ENCODE measurements around the gene URI1. TPM values are rescaled to one million over a fixed set of nuclear protein-coding genes. Genes with fewer than 3 reads are reported as not detected.

Gene URI1
- total RNA-seq, 4 donors from 2014 or later, result 19.3 to 68.3 (median 43.6) TPM

GRCh38 chr19:30063650-30064347 is 121.8 kb downstream of the URI1 start:
- H3K36me3 ChIP-seq, result no peaks in the 10 kb centered on the region
- H3K4me1 ChIP-seq, result no peaks in the 10 kb centered on the region
- H3K9me3 ChIP-seq, result no peaks in the 10 kb centered on the region
- peaks cover 0 to 31% (median 0%) of the 10 kb centered on the region in 4 donors for H3K27me3 ChIP-seq
- H3K4me3 ChIP-seq, result no peak overlapping the region
- TF ChIP-seq POLR2A (IDR thresholded peaks at IDR 0.05), result no peak
- TF ChIP-seq, protein P1, sequence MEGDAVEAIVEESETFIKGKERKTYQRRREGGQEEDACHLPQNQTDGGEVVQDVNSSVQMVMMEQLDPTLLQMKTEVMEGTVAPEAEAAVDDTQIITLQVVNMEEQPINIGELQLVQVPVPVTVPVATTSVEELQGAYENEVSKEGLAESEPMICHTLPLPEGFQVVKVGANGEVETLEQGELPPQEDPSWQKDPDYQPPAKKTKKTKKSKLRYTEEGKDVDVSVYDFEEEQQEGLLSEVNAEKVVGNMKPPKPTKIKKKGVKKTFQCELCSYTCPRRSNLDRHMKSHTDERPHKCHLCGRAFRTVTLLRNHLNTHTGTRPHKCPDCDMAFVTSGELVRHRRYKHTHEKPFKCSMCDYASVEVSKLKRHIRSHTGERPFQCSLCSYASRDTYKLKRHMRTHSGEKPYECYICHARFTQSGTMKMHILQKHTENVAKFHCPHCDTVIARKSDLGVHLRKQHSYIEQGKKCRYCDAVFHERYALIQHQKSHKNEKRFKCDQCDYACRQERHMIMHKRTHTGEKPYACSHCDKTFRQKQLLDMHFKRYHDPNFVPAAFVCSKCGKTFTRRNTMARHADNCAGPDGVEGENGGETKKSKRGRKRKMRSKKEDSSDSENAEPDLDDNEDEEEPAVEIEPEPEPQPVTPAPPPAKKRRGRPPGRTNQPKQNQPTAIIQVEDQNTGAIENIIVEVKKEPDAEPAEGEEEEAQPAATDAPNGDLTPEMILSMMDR (IDR thresholded peaks at IDR 0.05), result no peak
- no peak overlapping the region for H3K27ac ChIP-seq
- intact Hi-C loops (cut with DNase I), result no loop called here
- 60% methylated on average over 1 of the region's 13 CpGs; no CpG with 5 or more reads in 1 of the 2 donors for WGBS, 2 donors
- DNase-seq, result no peak

- Histone ChIP-seq H3K27me3 (peaks cover 0 to 31% (median 0%) of the 10 kb centered on the region in 4 donors), H3K36me3 (no peaks in the 10 kb centered on the region), H3K4me3 (no peak overlapping the region), H3K9me3 (no peaks in the 10 kb centered on the region), H3K27ac (no peak overlapping the region), H3K4me1 (no peaks in the 10 kb centered on the region)
- TF ChIP-seq, protein P1 (IDR thresholded peaks at IDR 0.05), result no peak
- no peak for TF ChIP-seq POLR2A (IDR thresholded peaks at IDR 0.05)
- intact Hi-C loops (cut with DNase I), result no loop called here
- WGBS, 2 donors, result 61 to 67% methylated on average over 6 to 10 of the region's 19 CpGs
- DNase-seq, result no peak
These were observed 122.3 kb downstream of the URI1 start for GRCh38 chr19:30064348-30064699.

DNA sequence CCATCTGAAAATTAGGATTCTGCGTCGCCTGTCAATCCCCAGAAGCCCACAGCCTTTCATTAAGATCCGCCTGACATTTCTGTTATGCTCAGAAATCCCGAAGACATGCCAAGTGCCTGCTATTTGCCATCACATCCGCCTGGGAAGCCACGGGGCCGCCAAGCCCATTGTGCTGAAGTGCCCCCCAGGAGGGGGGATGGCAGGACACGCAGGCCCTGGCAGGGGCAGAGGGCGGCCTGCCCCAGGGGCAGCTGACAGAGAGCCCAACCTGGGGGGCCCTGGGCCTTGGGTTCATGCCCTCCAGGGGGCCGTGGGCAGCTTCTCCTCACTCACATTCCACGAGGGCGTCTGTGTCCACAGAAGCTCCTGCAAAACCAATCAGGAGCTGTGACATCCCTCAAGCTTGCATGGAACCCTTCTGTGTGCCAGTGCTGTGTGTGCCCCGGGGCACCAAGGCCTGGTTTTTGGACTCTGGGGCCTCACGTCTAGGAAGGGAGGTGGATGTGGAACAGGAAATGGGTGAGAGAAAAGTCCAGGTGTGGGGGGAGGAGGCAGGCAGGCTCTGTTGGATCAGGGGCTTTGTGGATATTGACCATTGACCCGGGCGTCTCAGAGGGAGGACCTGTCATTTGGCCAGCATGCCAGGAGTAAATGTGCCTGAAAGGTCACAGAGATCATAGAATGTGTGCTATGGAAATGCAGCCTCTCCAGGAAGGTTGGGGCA is 122.9 kb downstream of the URI1 start:
- Histone ChIP-seq H3K36me3 (no peaks in the 10 kb centered on the region), H3K4me1 (no peaks in the 10 kb centered on the region), H3K27me3 (peaks cover 0 to 31% (median 0%) of the 10 kb centered on the region in 4 donors), H3K9me3 (no peaks in the 10 kb centered on the region), H3K4me3 (no peak overlapping the region), H3K27ac (no peak overlapping the region)
- TF ChIP-seq, protein P1 (IDR thresholded peaks at IDR 0.05), result no peak
- TF ChIP-seq POLR2A (IDR thresholded peaks at IDR 0.05), result no peak
- no peak for DNase-seq
- WGBS, 2 donors, result 60 to 67% methylated on average over 3 to 9 of the region's 16 CpGs
- intact Hi-C loops (cut with DNase I), result no loop called here

DNA sequence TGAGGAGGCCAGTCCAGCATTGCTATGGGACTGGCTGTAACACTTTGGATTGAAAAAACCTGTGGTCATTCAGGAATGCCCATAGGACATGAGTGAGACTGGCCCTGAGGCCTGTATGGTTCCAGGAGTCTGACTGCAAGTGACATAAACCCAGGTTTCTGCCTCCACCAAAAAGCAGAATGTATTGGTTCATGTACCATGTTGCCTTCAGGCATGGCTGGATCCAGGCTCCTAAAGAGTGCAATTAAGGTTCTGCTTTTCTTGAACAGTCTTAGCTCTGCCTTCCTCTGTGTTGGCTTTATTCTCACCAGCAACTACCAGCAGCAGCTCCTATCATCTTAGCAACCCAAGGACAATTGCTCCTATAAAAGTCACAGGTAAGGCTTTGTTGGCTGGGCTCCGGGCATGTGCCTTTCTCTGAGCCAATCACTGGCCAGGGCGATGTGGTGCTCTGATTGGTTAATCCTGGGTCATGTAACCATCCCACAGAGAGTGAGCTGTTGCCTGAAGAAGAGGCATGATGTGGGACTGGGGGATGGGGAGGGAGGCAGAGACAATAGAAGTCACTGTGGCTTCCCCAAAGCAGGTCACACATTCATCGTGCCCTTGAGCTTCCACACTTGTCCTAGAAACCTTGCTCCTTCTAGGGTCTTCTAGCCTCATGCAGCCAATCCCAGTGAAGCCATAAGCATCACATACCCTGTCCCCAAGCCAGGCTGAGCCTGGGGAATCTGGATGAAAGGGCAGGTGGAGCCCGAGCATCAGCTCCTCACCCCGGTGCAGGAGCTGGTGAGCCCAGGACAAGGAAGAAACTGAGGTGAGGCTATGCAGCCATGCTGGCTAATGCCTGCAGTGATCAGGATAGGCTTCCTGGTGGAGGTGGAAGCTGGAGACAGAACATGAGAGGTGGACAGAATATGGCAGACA is 123.9 kb downstream of the URI1 start:
- intact Hi-C loops (cut with DNase I), result no loop called here
- Histone ChIP-seq H3K9me3 (no peaks in the 10 kb centered on the region), H3K27me3 (peaks cover 0 to 30% (median 0%) of the 10 kb centered on the region in 4 donors), H3K4me3 (no peak overlapping the region), H3K36me3 (no peaks in the 10 kb centered on the region), H3K27ac (no peak overlapping the region), H3K4me1 (no peaks in the 10 kb centered on the region)
- TF ChIP-seq, protein P1 (IDR thresholded peaks at IDR 0.05), result no peak
- TF ChIP-seq POLR2A (IDR thresholded peaks at IDR 0.05), result no peak
- no peak for DNase-seq
- 85 to 94% methylated on average over 3 to 4 of the region's 5 CpGs for WGBS, 2 donors

Small RNA genes within 50 kb of the gene (small RNA-seq; reads per million reads assigned to genes)
- 0 reads per million in 4 donors for gene AC008798.1
- gene TAF9P3, result 0 reads per million in 4 donors

Other genes with a start within 250 kb of the URI1 start
- 10 to 100 TPM; 11.2 to 21.6 (median 18.3) TPM for gene C19orf12, start 227.0 kb upstream of the URI1 start, total RNA-seq
- gene CCNE1, start 130.2 kb upstream of the URI1 start, total RNA-seq, result 1 to 10 TPM; 3.2 to 9.4 (median 5.4) TPM